CD1c-positive myeloid dendritic cell (primary cell): Measurements from ENCODE around the gene PACS1.

Experiments used
- DNase-seq: peaks from one replicate; pipeline ENCODE4 v3.0.0-alpha.2; 2016; ENCODE audit errors: extremely low spot score

The PACS1 gene

GRCh38 chr11:66184728-66185127, 114.7 kb downstream of the PACS1 start:
- no peak for DNase-seq

GRCh38 chr11:66186470-66186869, 116.4 kb downstream of the PACS1 start:
- DNase-seq: no peak

GRCh38 chr11:66187453-66187852, 117.4 kb downstream of the PACS1 start:
- DNase-seq: no peak

- no peak for DNase-seq
Observed at GRCh38 chr11:66188580-66188979, 118.5 kb downstream of the PACS1 start.

- no peak for DNase-seq
Observed at GRCh38 chr11:66189031-66189745, 119.1 kb downstream of the PACS1 start.

GRCh38 chr11:66190786-66191185, 120.7 kb downstream of the PACS1 start:
- DNase-seq: no peak

GRCh38 chr11:66192181-66192863, 122.2 kb downstream of the PACS1 start:
- DNase-seq: no peak

- no peak for DNase-seq
Observed at GRCh38 chr11:66194391-66194790, 124.3 kb downstream of the PACS1 start.

GRCh38 chr11:66195867-66196266, 125.8 kb downstream of the PACS1 start:
- no peak for DNase-seq

- DNase-seq: no peak
Observed at GRCh38 chr11:66203847-66204246, 133.8 kb downstream of the PACS1 start.

- DNase-seq: no peak
Observed at GRCh38 chr11:66204412-66204811, 134.3 kb downstream of the PACS1 start.

GRCh38 chr11:66207816-66208215, 137.7 kb downstream of the PACS1 start:
- DNase-seq: no peak

- no peak for DNase-seq
Observed at GRCh38 chr11:66211100-66211499, 141.0 kb downstream of the PACS1 start.

GRCh38 chr11:66216911-66217310, 146.8 kb downstream of the PACS1 start:
- DNase-seq: no peak

GRCh38 chr11:66218036-66218435, 148.0 kb downstream of the PACS1 start:
- no peak for DNase-seq

GRCh38 chr11:66218846-66219620, 149.0 kb downstream of the PACS1 start:
- DNase-seq: no peak

GRCh38 chr11:66219846-66220565, 149.9 kb downstream of the PACS1 start:
- no peak for DNase-seq

- DNase-seq: no peak
Observed at GRCh38 chr11:66220566-66220935, 150.5 kb downstream of the PACS1 start.

GRCh38 chr11:66221012-66221411, 150.9 kb downstream of the PACS1 start:
- no peak for DNase-seq

- DNase-seq: no peak
Observed at GRCh38 chr11:66221726-66222236, 151.7 kb downstream of the PACS1 start.

GRCh38 chr11:66222358-66223149, 152.5 kb downstream of the PACS1 start:
- peak; percentile 95 for DNase-seq
